KOPT-K1 (cell line): ENCODE measurements around the gene TSSK3.

Experiments used
- H3K27ac ChIP-seq: fragments of 200-600 bp; sonication (generic); 2 replicates; pipeline ENCODE4 v1.5.1; 2016; ENCODE audit warnings: antibody characterized with exemption, mild to moderate bottlenecking, low read depth, low read length; ENCODE audit not compliant: poor library complexity, severe bottlenecking
- H3K36me3 ChIP-seq: fragments of 200-600 bp; sonication (generic); 2 replicates; pipeline ENCODE4 v1.5.1; 2017; ENCODE audit warnings: antibody characterized with exemption, mild to moderate bottlenecking, low read length, moderate library complexity; ENCODE audit not compliant: insufficient read depth
- H3K9me3 ChIP-seq: fragments of 200-600 bp; sonication (generic); 2 replicates; pipeline ENCODE4 v1.5.1; 2017; ENCODE audit warnings: antibody characterized with exemption, low read length, mild to moderate bottlenecking; ENCODE audit not compliant: insufficient read depth, poor library complexity, severe bottlenecking

TSSK3 gene

GRCh38 chr1:32367912-32368635 is 5.7 kb downstream of the TSSK3 start:
- H3K36me3 ChIP-seq = peaks cover 74% of the 10 kb centered on the region

GRCh38 chr1:32372149-32372756 is 9.9 kb downstream of the TSSK3 start:
- H3K9me3 ChIP-seq = no peaks in the 10 kb centered on the region
- H3K27ac ChIP-seq = no peak overlapping the region
- peaks cover 79% of the 10 kb centered on the region for H3K36me3 ChIP-seq

More at GRCh38 chr1:32367912-32368635, 5.7 kb downstream of the TSSK3 start:
- Histone ChIP-seq H3K27ac (no peak overlapping the region), H3K9me3 (no peaks in the 10 kb centered on the region)

- no peaks in the 10 kb centered on the region for H3K9me3 ChIP-seq
- H3K36me3 ChIP-seq = peaks cover 79% of the 10 kb centered on the region
Observed at GRCh38 chr1:32373996-32374592, 11.8 kb downstream of the TSSK3 start.

GRCh38 chr1:32376199-32376598 is 13.9 kb downstream of the TSSK3 start:
- Histone ChIP-seq H3K9me3 (no peaks in the 10 kb centered on the region), H3K36me3 (peaks cover 94% of the 10 kb centered on the region), H3K27ac (no peak overlapping the region)

More at GRCh38 chr1:32373996-32374592, 11.8 kb downstream of the TSSK3 start:
- no peak overlapping the region for H3K27ac ChIP-seq

GRCh38 chr1:32377541-32378220 is 15.3 kb downstream of the TSSK3 start:
- Histone ChIP-seq H3K36me3 (peaks cover 99% of the 10 kb centered on the region), H3K9me3 (no peaks in the 10 kb centered on the region), H3K27ac (no peak overlapping the region)

- no peaks in the 10 kb centered on the region for H3K9me3 ChIP-seq
- H3K27ac ChIP-seq = no peak overlapping the region
- peaks cover 99% of the 10 kb centered on the region for H3K36me3 ChIP-seq
Observed at GRCh38 chr1:32380057-32380456, 17.7 kb downstream of the TSSK3 start.

- H3K36me3 ChIP-seq = peaks cover 89% of the 10 kb centered on the region
- H3K9me3 ChIP-seq = no peaks in the 10 kb centered on the region
- H3K27ac ChIP-seq = no peak overlapping the region
Observed at GRCh38 chr1:32386676-32387392, 24.5 kb downstream of the TSSK3 start.

GRCh38 chr1:32388641-32389040 is 26.3 kb downstream of the TSSK3 start:
- H3K36me3 ChIP-seq = peaks cover 80% of the 10 kb centered on the region
- no peaks in the 10 kb centered on the region for H3K9me3 ChIP-seq
- no peak overlapping the region for H3K27ac ChIP-seq

GRCh38 chr1:32390904-32391870 is 28.8 kb downstream of the TSSK3 start:
- H3K36me3 ChIP-seq = peaks cover 56% of the 10 kb centered on the region
- H3K27ac ChIP-seq = no peak overlapping the region
- H3K9me3 ChIP-seq = no peaks in the 10 kb centered on the region

- no peak overlapping the region for H3K27ac ChIP-seq
- peaks cover 46% of the 10 kb centered on the region for H3K36me3 ChIP-seq
- no peaks in the 10 kb centered on the region for H3K9me3 ChIP-seq
Observed at GRCh38 chr1:32392325-32392724, 30.0 kb downstream of the TSSK3 start.

GRCh38 chr1:32393136-32393535 is 30.8 kb downstream of the TSSK3 start:
- no peak overlapping the region for H3K27ac ChIP-seq
- H3K36me3 ChIP-seq = peaks cover 41% of the 10 kb centered on the region
- H3K9me3 ChIP-seq = no peaks in the 10 kb centered on the region

GRCh38 chr1:32393832-32394140 is 31.4 kb downstream of the TSSK3 start:
- H3K36me3 ChIP-seq = peaks cover 37% of the 10 kb centered on the region
- peak overlapping the region; percentile 67 for H3K27ac ChIP-seq
- H3K9me3 ChIP-seq = no peaks in the 10 kb centered on the region

- H3K27ac ChIP-seq = peak within 1 kb of the TSS; percentile 67
- no peaks in the 10 kb centered on the region for H3K9me3 ChIP-seq
Observed at GRCh38 chr1:32394141-32394889, 32.0 kb downstream of the TSSK3 start, which contains the start of gene BSDC1. Gene BSDC1 (minus strand): TSS chr1:32394441. CDS start chr1:32394414, 27 bp downstream.

More at GRCh38 chr1:32394141-32394889, 32.0 kb downstream of the TSSK3 start, which contains the start of gene BSDC1:
- peaks cover 34% of the 10 kb centered on the region for H3K36me3 ChIP-seq
